ENCODE measurements around the gene MEF2A.

Gene MEF2A

DNA sequence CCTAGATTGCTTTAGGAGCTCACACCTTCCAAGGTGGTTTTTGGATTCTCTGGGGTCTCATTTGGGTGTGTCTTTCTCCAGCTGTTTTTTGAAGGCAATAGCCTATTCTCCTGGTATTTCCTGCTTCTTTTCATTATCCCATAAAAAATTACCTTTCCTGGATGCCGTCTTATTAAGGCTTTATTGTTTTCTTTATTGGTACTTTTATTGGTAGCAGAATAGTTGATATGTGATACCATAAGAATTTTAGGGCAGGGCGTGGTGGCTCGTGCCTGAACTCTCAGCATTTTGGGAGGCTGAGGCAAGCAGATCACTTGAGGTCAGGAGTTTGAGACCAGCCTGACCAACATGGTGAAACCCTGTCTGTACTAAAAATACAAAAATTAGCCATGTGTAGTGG lies 18.3 kb upstream of the MEF2A start:
- DNase-seq (ENCODE audit: extremely low spot score): no peak
- ChIA-PET POLR2A (no interaction called here), CTCF (interaction anchor here (2.5 to 3.3 kb wide), 3 partner anchors 10 to 157 kb away, joined by 7 to 12 read pairs (median 8); no protein-coding TSS in a partner anchor)
- TF ChIP-seq, protein P1, sequence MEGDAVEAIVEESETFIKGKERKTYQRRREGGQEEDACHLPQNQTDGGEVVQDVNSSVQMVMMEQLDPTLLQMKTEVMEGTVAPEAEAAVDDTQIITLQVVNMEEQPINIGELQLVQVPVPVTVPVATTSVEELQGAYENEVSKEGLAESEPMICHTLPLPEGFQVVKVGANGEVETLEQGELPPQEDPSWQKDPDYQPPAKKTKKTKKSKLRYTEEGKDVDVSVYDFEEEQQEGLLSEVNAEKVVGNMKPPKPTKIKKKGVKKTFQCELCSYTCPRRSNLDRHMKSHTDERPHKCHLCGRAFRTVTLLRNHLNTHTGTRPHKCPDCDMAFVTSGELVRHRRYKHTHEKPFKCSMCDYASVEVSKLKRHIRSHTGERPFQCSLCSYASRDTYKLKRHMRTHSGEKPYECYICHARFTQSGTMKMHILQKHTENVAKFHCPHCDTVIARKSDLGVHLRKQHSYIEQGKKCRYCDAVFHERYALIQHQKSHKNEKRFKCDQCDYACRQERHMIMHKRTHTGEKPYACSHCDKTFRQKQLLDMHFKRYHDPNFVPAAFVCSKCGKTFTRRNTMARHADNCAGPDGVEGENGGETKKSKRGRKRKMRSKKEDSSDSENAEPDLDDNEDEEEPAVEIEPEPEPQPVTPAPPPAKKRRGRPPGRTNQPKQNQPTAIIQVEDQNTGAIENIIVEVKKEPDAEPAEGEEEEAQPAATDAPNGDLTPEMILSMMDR (IDR thresholded peaks at IDR 0.05; ENCODE audit: control extremely low read depth, extremely low read depth, low read depth, missing control alignments): no peak

DNA sequence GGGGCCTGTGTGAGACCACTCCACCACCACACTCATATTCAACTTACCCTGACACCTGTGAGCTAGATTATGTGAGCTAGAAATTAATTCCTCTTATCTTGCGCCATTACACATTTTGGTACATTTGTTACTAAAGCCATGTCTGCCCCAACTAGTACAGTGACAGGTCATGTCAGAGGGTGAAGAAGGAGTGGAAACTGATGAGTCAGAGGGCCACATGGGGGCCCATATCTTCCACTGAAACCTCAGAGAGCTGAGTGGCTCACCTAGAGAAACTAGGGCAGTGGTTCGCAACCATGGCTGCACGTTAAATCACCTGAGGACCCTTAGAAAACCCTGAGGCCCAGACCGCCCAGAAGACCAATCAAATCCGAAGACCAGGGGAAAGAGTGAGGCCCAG lies 15.7 kb upstream of the MEF2A start:
- DNase-seq (ENCODE audit: extremely low spot score): no peak
- ChIA-PET POLR2A (no interaction called here), CTCF (interaction anchor here (0.9 to 2.8 kb wide), 4 partner anchors 8 to 154 kb away, joined by 3 to 9 read pairs (median 4); no protein-coding TSS in a partner anchor)
- TF ChIP-seq, protein P1 (IDR thresholded peaks at IDR 0.05; ENCODE audit: control extremely low read depth, extremely low read depth, low read depth, missing control alignments): no peak

DNA sequence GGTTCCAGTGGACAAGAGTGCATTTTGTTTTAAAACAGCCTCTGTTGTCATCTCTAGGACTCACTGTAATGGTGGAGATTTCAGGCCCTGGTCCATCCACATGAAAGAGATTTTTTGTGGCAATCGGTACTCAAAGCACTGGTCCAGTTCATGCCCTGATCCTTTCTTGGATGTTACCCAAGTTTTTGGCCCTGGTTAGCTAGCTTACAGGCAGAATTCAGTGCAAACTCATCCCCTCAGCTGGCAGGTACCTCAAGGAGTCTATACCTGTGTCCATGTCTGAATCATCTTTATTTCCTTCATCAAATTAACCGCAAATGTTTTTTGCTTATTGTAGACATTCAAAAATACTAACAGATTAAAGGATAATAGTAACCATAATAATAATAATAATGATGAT lies 13.7 kb upstream of the MEF2A start:
- CTCF ChIA-PET: interaction anchor here (0.7 to 2.8 kb wide), 3 partner anchors 12 to 18 kb away, joined by 3 to 9 read pairs (median 6); no protein-coding TSS in a partner anchor
- DNase-seq (ENCODE audit: extremely low spot score): no peak
- POLR2A ChIA-PET: no interaction called here
- TF ChIP-seq, protein P1 (IDR thresholded peaks at IDR 0.05; ENCODE audit: control extremely low read depth, extremely low read depth, low read depth, missing control alignments): no peak

DNA sequence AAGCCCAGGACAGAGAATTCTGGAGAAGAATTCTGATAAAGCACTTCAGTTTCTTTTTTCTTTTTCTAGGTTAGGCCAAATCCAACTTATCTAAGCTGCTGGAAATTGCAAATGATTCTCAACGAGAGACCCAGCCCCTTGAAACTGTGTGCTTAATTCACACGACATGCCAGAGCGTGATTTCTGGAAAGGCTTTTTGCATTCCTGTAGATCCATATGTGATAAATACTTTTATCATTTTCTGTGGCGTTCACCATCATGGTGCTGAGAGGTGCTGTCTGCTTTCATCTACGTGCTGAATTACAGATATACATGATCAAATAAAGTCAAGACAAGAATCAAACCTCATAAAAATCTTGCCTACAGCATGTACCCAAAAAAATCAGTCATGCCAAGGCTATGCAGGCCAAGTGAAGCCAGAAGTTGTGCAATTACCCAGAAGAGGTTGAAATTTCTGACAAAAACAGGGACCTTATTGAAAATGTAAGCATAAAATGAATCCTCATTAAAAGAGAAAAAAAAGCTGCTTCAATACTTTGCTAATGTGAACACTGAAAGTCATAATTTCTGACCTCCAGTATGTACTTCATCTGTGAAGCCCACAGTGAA lies 10.8 kb upstream of the MEF2A start:
- TF ChIP-seq, protein P1 (IDR thresholded peaks at IDR 0.05; ENCODE audit: control extremely low read depth, extremely low read depth, low read depth, missing control alignments): no peak
- POLR2A ChIA-PET: no interaction called here
- DNase-seq (ENCODE audit: extremely low spot score): no peak
- CTCF ChIA-PET: no interaction called here

DNA sequence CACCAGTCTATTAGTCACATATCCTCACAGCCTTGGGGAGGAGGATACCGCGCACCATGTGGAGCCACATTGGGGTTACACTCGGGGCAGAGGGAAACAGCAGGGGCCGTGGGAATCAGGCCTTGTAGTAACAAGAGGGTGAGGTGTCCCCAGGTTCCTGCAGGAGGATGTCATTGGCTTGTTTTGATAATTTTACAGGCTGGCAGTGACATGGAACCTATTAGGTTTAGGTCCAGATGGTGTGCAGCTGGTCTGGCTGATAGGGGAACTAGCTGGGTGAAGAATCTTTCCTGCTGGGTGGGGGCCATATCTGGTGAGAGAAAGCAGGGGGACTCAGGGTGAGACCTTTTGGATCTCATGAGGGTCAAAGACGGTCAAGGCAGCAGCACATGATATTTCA lies 9.8 kb upstream of the MEF2A start:
- CTCF ChIA-PET: interaction anchor here (1.0 to 2.9 kb wide), 4 partner anchors 9 to 38 kb away, joined by 3 to 12 read pairs (median 4); no protein-coding TSS in a partner anchor
- POLR2A ChIA-PET: interaction anchor here (1.0 kb wide), 1 partner anchor 44 kb away, joined by 5 read pairs; no protein-coding TSS in a partner anchor
- TF ChIP-seq, protein P1 (IDR thresholded peaks at IDR 0.05; ENCODE audit: control extremely low read depth, extremely low read depth, low read depth, missing control alignments): no peak
- DNase-seq (ENCODE audit: extremely low spot score): no peak

DNA sequence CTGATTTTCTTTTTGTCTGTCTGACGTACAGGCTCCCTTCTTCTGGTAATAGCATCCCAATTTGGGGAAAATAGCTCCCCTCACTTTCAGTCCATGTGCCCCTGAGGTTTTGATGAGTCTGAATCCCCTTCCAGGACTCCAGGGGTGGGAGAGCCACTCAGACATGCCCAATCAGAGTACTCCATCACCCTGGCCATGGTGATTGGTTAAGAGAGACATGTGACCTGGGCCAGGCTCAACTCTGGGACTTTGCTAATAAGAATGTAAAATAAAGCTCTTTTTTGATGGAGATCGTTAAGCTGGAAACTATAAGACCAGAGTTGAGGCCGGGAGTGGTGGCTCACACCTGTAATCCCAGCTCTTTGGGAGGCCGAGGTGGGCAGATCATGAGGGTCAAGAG lies 9.2 kb upstream of the MEF2A start:
- ChIA-PET CTCF (interaction anchor here (1.0 to 2.9 kb wide), 9 partner anchors 8 to 284 kb away, joined by 3 to 12 read pairs (median 4); no protein-coding TSS in a partner anchor), POLR2A (interaction anchor here (1.0 kb wide), 1 partner anchor 44 kb away, joined by 5 read pairs; no protein-coding TSS in a partner anchor)
- no peak for DNase-seq (ENCODE audit: extremely low spot score)
- TF ChIP-seq, protein P1 (IDR thresholded peaks at IDR 0.05; ENCODE audit: control extremely low read depth, extremely low read depth, low read depth, missing control alignments): no peak
